ENCODE data around the gene MYMK. TPM values are rescaled to one million over a fixed set of nuclear protein-coding genes. Genes with fewer than 3 reads are reported as not detected.

Gene MYMK
- polyA plus RNA-seq, 3 donors, result 0.30 TPM; not detected in 2

DNA sequence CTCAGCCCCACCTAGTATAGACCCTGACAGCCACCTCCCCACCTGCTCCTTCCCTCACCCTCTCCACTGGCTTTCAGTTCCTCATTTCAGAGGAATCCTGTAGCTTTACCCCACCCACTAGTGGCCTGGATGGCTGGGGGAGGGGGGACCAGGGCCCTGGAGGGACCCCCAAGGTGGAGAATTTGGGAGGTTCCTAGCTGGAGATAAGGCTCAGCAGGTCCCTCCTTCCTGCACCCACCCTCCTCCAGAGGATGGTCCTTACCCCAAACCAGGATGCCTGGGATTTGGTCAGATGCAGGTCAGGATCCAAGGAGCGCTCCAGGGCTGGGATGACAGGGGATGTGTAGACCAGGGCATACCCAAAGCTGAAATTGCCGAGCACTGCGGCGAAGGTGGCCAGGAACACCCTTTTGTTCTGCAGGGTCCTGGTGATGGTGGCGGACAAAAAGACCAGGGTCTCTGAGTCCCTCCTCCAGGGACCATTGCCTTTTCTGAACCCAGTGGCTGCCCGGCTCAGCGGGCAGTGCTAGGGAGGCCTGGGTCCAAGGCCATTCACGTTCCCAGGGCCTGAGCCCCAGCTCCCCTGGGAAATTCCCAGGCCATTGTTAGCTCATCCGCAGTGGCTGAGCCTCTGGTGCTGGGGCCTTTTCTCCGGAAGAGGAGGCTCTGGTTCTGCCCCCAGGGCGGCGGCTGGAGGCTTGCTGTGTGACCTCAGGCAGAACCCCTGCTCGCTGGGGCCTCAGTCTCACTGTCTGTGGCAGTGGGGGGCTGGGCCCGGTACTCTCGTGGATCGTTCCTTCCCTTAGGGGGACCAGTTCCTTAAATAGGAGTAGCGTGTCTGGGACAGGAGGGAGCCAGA is 46.5 kb downstream of the MYMK start:
- DNase-seq (ENCODE audit: extremely low read depth in 1 of 11, low read depth in 9 of 11, low spot score in 4 of 11), result no peak

- no peak for DNase-seq (ENCODE audit: extremely low read depth in 1 of 11, low read depth in 9 of 11, low spot score in 4 of 11)
Measured at GRCh38 chr9:133477461-133477860, 47.3 kb downstream of the MYMK start.

DNA sequence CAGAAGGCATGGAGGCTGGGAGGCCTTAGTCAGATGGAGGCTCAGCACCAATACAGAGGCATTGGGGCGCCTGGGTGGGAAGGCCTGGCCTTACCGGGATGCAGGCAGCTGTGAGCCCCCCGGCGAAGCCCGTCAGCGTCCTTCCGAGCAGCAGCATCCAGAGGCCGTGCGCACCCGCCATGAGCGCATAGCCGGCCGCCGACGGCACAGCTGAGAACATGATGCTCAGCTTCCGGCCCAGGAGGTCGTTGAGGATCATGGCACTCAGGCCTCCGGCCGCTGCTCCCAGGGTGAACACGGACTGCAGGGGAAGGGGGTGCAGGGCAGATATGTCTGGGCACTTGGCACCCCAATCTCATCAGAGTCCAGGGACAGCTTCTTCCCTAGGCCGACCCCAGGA is 47.8 kb downstream of the MYMK start:
- DNase-seq (ENCODE audit: extremely low read depth in 1 of 11, low read depth in 9 of 11, low spot score in 4 of 11), result no peak

GRCh38 chr9:133476036-133476931 is 48.5 kb downstream of the MYMK start:
- DNase-seq (ENCODE audit: extremely low read depth in 1 of 11, low read depth in 9 of 11, low spot score in 4 of 11), result no peak

GRCh38 chr9:133475292-133476012 is 49.3 kb downstream of the MYMK start:
- DNase-seq (ENCODE audit: extremely low read depth in 1 of 11, low read depth in 9 of 11, low spot score in 4 of 11), result no peak

DNA sequence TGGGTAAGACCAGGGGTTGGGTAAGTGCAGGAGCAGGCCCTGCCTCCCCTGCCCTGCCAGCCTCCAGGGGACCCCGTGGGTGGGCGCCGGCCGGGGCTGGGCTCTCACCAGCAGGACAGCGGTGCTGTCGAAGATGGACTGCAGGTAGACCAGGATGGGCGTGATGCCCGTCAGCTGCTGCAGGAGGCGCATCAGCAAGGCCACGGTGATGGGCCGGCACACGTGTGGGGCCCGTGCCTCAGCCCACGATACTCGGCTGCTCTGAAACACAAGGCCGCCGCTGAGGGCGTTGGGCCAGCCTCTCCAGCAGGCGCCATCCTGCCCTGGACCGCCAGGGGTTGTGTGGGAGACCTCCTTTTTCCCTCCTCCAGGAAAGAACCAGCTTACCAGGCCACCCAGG is 49.9 kb downstream of the MYMK start:
- DNase-seq (ENCODE audit: extremely low read depth in 1 of 11, low read depth in 9 of 11, low spot score in 4 of 11), result no peak

DNA sequence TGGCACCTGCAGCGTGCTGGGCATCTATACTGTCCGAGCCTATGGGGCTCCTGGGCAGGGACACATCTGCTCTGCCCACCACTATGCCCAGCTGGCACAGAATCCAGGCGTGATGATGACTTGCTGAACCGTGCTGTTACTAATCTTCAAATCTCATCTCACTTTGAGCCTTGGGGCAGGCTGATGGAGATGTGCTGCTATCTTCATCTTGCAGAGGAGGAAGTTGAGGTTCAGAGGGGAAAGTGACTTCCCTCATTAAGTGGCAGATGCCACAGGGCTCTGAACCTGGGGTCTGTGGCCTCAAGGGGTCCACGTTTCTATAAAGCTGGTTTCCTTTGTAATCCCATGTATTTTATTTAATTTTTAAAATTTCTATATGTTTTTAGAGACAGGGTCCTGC is 50.5 kb downstream of the MYMK start:
- DNase-seq (ENCODE audit: extremely low read depth in 1 of 11, low read depth in 9 of 11, low spot score in 4 of 11), result no peak

- no peak for DNase-seq (ENCODE audit: extremely low read depth in 1 of 11, low read depth in 9 of 11, low spot score in 4 of 11)
Measured at GRCh38 chr9:133473743-133474142, 51.0 kb downstream of the MYMK start.

- no peak for DNase-seq (ENCODE audit: extremely low read depth in 1 of 11, low read depth in 9 of 11, low spot score in 4 of 11)
Measured at GRCh38 chr9:133472753-133473378, 51.9 kb downstream of the MYMK start.

GRCh38 chr9:133472277-133472645 is 52.5 kb downstream of the MYMK start:
- DNase-seq (ENCODE audit: extremely low read depth in 1 of 11, low read depth in 9 of 11, low spot score in 4 of 11), result no peak

DNA sequence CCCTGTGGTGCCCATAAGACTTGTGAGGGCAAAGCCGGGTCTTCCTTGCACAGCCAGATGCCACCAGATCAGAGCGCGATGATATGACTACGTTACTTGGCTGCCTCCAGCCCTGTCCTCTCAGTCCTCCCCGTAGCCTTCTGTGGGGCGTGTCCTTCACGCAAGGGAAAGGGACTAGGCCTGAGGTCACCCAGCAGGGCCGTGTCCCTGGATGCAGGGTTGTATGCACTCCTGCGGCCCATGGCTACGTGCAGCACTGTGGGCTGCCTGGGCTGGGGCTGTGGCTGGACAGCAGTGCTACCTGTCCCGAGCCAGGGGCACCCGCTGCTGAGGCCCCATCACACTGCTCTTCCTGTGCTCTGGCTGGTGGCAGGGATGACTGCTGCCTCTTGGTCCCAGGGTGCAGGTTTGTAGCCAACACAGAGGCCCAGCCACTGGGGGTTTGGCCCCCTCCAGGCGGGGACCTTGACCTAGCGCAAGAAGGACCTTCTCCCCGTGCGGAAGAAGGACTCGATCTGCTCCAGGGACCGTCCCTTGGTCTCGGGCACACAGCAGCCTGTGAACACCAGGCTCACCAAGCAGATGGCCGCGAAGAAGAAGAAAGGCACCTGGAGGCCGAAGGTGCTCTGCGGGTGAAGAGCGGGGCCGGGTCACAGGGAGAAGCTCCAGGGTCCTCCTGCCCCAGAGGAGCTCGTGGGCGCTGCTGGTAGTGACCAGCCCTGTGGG is 53.0 kb downstream of the MYMK start:
- no peak for DNase-seq (ENCODE audit: extremely low read depth in 1 of 11, low read depth in 9 of 11, low spot score in 4 of 11)

GRCh38 chr9:133470988-133471387 is 53.8 kb downstream of the MYMK start:
- no peak for DNase-seq (ENCODE audit: extremely low read depth in 1 of 11, low read depth in 9 of 11, low spot score in 4 of 11)

GRCh38 chr9:133470427-133470924 is 54.3 kb downstream of the MYMK start:
- DNase-seq (ENCODE audit: extremely low read depth in 1 of 11, low read depth in 9 of 11, low spot score in 4 of 11), result no peak

DNA sequence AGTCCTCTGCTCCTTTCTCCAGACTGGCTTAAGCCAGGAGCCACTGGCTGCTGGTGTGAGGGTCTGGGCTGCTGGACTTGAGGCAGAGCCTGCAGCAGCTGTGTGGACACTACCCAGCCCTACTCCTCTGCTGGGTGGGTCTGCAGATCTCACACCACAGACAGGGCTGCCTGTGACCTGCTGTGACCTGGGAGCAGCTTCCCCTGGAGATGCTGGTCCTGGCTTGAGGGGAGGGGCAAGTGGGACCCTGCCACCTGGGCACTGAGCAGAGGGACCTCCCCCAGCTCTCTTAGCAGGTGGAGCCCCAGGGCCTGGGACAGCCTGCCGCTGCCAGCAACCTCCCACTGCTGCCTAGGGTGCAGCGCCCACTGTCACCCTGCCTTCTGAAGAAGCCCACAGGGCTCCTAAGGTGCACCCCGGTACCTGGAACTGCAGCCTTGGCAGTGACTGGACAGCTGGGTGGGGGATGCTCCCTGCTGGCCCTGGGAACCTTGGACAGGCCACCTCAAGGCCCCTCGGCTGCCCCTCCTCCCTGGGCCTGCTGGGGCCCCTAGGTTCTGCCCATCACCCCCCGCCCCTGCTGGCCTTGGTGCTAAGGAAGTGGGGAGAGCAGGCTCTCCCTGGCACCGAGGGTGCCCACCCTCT is 55.9 kb downstream of the MYMK start:
- no peak for DNase-seq (ENCODE audit: extremely low read depth in 1 of 11, low read depth in 9 of 11, low spot score in 4 of 11)

DNA sequence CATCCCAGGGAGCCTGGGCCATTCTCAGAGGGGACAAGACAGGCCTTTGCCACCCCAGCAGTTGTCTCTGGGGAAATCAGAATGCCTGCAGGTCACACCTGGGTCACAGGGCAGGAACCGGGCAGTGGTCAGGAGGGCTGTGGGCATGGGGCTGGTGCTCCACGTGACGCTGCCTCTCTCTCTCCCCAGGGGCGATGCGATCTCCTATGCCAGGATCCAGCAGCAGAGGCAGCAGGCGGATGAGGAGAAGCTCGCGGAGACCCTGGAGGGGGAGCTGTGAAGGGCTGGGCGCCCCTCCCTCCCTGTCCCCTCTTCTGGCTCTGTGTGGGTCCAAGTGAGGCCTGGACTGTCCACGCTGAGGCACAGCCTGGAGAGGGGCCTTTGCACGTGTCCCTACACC is 56.4 kb downstream of the MYMK start:
- no peak for DNase-seq (ENCODE audit: extremely low read depth in 1 of 11, low read depth in 9 of 11, low spot score in 4 of 11)

GRCh38 chr9:133467101-133467500 is 57.7 kb downstream of the MYMK start:
- DNase-seq (ENCODE audit: extremely low read depth in 1 of 11, low read depth in 9 of 11, low spot score in 4 of 11), result no peak

DNA sequence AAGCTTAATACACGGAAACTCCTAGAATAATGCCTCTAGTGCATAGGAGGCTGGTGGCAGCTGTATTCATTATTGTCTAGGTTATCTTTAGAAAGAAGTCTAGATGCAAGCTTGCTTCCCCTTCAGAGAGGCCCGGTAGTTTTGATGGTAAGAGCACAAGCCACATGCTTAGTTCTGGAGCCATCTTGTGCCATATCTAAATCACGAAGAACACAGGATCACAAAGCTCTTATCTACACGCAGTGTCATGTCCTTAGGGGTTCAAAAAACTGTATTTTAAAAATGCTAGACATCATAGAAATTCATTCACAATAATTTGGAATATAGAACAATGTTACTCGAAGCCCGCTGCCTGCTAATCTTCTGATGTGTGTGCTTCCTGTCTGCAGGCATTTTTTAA is 58.8 kb downstream of the MYMK start:
- no peak for DNase-seq (ENCODE audit: extremely low read depth in 1 of 11, low read depth in 9 of 11, low spot score in 4 of 11)

DNA sequence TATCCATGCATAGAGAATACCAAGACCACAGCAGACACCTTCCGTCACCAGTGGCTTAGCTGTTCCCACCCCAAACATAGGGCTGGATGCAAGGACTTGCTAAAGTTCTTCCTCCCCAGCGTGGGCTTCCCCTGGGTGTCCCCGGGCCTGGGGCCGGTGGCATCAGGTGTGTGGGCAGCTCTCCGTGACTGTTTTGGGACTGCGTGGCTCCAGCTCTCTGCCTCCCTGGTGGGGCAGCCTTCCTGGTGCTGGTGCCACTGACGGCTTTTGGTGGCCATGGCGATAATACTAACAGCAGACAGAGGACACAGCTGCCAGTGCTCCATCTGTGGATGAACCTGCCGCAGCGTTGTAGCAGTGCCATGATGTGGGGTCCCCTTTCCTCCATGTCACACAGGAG is 60.1 kb downstream of the MYMK start:
- DNase-seq (ENCODE audit: extremely low read depth in 1 of 11, low read depth in 9 of 11, low spot score in 4 of 11), result no peak
